ENCODE measurements around the gene RPS6KA1. TPM values are rescaled to one million over a fixed set of nuclear protein-coding genes. Genes with fewer than 3 reads are reported as not detected.
"Not testable (repeated sequence)": the region's sequence is repeated elsewhere in the genome, so short reads cannot be mapped to it uniquely, and the experiment has no call there.

Gene RPS6KA1
- total RNA-seq, 1 experiment from 2014 or later: 26.9 TPM

GRCh38 chr1:26585471-26585870 is 55.9 kb downstream of the RPS6KA1 start:
- intact Hi-C loops (cut with micrococcal nuclease; ENCODE audit: unreplicated experiment): no loop called here
- H3K27ac Mint-ChIP-seq (ENCODE audit: unreplicated experiment): no peak overlapping the region
- CTCF ChIA-PET: interaction anchor here (0.6 kb wide), 1 partner anchor 115 kb away, joined by 3 read pairs; no protein-coding TSS in a partner anchor

DNA sequence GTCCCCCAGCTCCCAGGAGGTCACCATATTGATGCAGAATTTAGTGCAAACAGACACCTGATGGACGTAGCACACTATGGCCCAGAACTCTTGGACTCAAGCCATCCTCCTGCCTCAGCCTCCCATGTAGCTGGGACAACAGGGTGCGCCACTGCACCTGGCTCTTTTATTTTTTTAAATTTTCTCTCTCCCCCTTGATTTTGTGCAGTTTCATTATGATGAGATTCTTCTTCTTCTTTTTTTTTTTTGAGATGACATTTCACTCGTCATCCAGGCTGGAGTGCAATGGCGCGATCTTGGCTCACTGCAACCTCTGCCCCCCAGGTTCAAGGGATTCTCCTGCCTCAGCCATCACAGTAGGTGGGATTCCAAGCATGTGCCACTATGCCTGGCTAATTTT is 63.8 kb downstream of the RPS6KA1 start:
- Histone ChIP-seq H3K4me3 (ENCODE audit: low read depth, low read length) (no peak overlapping the region), H3K36me3 (ENCODE audit: control insufficient read depth, insufficient read depth, low read length) (no peaks in the 10 kb centered on the region), H3K4me1 (no peaks in the 10 kb centered on the region), H3K9me3 (no peaks in the 10 kb centered on the region), H3K27me3 (replicated peaks; ENCODE audit: control insufficient read depth, insufficient read depth, low read length) (no peaks in the 10 kb centered on the region)
- intact Hi-C loops (cut with micrococcal nuclease; ENCODE audit: unreplicated experiment): no loop called here
- no TSS peak for BruUV-seq (replicated peaks)
- no peaks in the 10 kb centered on the region for H3K27me3 Mint-ChIP-seq (ENCODE audit: insufficient read depth, unreplicated experiment)
- H3K4me1 Mint-ChIP-seq (ENCODE audit: low read depth, unreplicated experiment): no peaks in the 10 kb centered on the region
- H3K9me3 Mint-ChIP-seq (ENCODE audit: unreplicated experiment): no peaks in the 10 kb centered on the region
- no peak overlapping the region for H3K27ac Mint-ChIP-seq (ENCODE audit: unreplicated experiment)
- no peak for DNase-seq
- no peak overlapping the region for H3K4me3 Mint-ChIP-seq (ENCODE audit: unreplicated experiment)
- ChIA-PET CTCF (no interaction called here), POLR2A (no interaction called here)
- TF ChIP-seq, protein P1, sequence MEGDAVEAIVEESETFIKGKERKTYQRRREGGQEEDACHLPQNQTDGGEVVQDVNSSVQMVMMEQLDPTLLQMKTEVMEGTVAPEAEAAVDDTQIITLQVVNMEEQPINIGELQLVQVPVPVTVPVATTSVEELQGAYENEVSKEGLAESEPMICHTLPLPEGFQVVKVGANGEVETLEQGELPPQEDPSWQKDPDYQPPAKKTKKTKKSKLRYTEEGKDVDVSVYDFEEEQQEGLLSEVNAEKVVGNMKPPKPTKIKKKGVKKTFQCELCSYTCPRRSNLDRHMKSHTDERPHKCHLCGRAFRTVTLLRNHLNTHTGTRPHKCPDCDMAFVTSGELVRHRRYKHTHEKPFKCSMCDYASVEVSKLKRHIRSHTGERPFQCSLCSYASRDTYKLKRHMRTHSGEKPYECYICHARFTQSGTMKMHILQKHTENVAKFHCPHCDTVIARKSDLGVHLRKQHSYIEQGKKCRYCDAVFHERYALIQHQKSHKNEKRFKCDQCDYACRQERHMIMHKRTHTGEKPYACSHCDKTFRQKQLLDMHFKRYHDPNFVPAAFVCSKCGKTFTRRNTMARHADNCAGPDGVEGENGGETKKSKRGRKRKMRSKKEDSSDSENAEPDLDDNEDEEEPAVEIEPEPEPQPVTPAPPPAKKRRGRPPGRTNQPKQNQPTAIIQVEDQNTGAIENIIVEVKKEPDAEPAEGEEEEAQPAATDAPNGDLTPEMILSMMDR (IDR thresholded peaks at IDR 0.05; ENCODE audit: insufficient read depth in 1 of 2, low read depth in 1 of 2, low read length in 1 of 2, severe bottlenecking in 1 of 2, unreplicated experiment in 1 of 2): no peak
- no peaks in the 10 kb centered on the region for H3K36me3 Mint-ChIP-seq (ENCODE audit: insufficient read depth, unreplicated experiment)

More at GRCh38 chr1:26585471-26585870, 55.9 kb downstream of the RPS6KA1 start:
- TF ChIP-seq, protein P1 (IDR thresholded peaks at IDR 0.05; ENCODE audit: insufficient read depth in 1 of 2, low read depth in 1 of 2, low read length in 1 of 2, severe bottlenecking in 1 of 2, unreplicated experiment in 1 of 2): no peak
- Mint-ChIP-seq H3K36me3 (ENCODE audit: insufficient read depth, unreplicated experiment) (no peaks in the 10 kb centered on the region), H3K27me3 (ENCODE audit: insufficient read depth, unreplicated experiment) (no peaks in the 10 kb centered on the region), H3K9me3 (ENCODE audit: unreplicated experiment) (no peaks in the 10 kb centered on the region), H3K4me3 (ENCODE audit: unreplicated experiment) (no peak overlapping the region), H3K4me1 (ENCODE audit: low read depth, unreplicated experiment) (no peaks in the 10 kb centered on the region)
- DNase-seq: no peak
- no peak overlapping the region for H3K4me3 ChIP-seq (ENCODE audit: low read depth, low read length)
- no TSS peak for BruUV-seq (replicated peaks)
- no peaks in the 10 kb centered on the region for H3K9me3 ChIP-seq
- H3K27me3 ChIP-seq (replicated peaks; ENCODE audit: control insufficient read depth, insufficient read depth, low read length): no peaks in the 10 kb centered on the region
- H3K36me3 ChIP-seq (ENCODE audit: control insufficient read depth, insufficient read depth, low read length): no peaks in the 10 kb centered on the region
- POLR2A ChIA-PET: no interaction called here
- no peaks in the 10 kb centered on the region for H3K4me1 ChIP-seq

- H3K27ac Mint-ChIP-seq (ENCODE audit: unreplicated experiment); H3K4me3 Mint-ChIP-seq (ENCODE audit: unreplicated experiment); H3K36me3 ChIP-seq (ENCODE audit: control insufficient read depth, insufficient read depth, low read length); H3K27me3 ChIP-seq (replicated peaks; ENCODE audit: control insufficient read depth, insufficient read depth, low read length); DNase-seq; H3K36me3 Mint-ChIP-seq (ENCODE audit: insufficient read depth, unreplicated experiment); H3K9me3 Mint-ChIP-seq (ENCODE audit: unreplicated experiment); POLR2A ChIA-PET; H3K9me3 ChIP-seq; BruUV-seq (replicated peaks); H3K27me3 Mint-ChIP-seq (ENCODE audit: insufficient read depth, unreplicated experiment); H3K4me1 ChIP-seq; H3K4me3 ChIP-seq (ENCODE audit: low read depth, low read length); H3K4me1 Mint-ChIP-seq (ENCODE audit: low read depth, unreplicated experiment); intact Hi-C loops (cut with micrococcal nuclease; ENCODE audit: unreplicated experiment): not testable (repeated sequence)
- CTCF ChIA-PET: interaction anchor here (0.7 kb wide), 1 partner anchor 83 kb away, joined by 3 read pairs; no protein-coding TSS in a partner anchor
Measured at GRCh38 chr1:26594593-26594992, 65.0 kb downstream of the RPS6KA1 start.

DNA sequence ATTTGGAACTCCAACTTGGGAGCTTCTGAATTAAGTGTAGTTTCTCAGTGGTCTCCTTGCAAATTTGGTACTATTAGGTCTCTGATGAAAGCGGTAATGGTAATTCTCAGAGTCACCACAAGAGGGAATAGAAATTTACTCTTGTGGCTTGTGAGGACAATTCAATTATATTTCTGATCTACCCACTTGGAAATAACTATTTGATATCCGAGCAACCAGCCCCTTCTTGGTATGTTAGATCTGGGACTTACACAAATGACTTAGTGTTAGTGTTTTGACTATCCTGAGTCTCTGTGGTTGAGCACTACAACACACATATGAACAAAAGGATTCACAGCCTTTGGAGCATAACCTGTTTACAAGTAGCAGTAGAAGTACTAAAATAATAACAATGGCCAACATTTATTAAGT is 68.1 kb downstream of the RPS6KA1 start:
- no peak overlapping the region for H3K4me3 Mint-ChIP-seq (ENCODE audit: unreplicated experiment)
- Histone ChIP-seq H3K27me3 (replicated peaks; ENCODE audit: control insufficient read depth, insufficient read depth, low read length) (no peaks in the 10 kb centered on the region), H3K4me3 (ENCODE audit: low read depth, low read length) (no peak overlapping the region), H3K4me1 (no peaks in the 10 kb centered on the region), H3K36me3 (ENCODE audit: control insufficient read depth, insufficient read depth, low read length) (no peaks in the 10 kb centered on the region), H3K9me3 (no peaks in the 10 kb centered on the region)
- H3K36me3 Mint-ChIP-seq (ENCODE audit: insufficient read depth, unreplicated experiment): no peaks in the 10 kb centered on the region
- ChIA-PET POLR2A (no interaction called here), CTCF (interaction anchor here (0.6 to 1.6 kb wide), 2 partner anchors 68 to 80 kb away, joined by 3 read pairs; no protein-coding TSS in a partner anchor)
- H3K9me3 Mint-ChIP-seq (ENCODE audit: unreplicated experiment): no peaks in the 10 kb centered on the region
- intact Hi-C loops (cut with micrococcal nuclease; ENCODE audit: unreplicated experiment): no loop called here
- no peaks in the 10 kb centered on the region for H3K27me3 Mint-ChIP-seq (ENCODE audit: insufficient read depth, unreplicated experiment)
- BruUV-seq (replicated peaks): no TSS peak
- TF ChIP-seq, protein P1 (IDR thresholded peaks at IDR 0.05; ENCODE audit: insufficient read depth in 1 of 2, low read depth in 1 of 2, low read length in 1 of 2, severe bottlenecking in 1 of 2, unreplicated experiment in 1 of 2): peak; percentile 40 to 55
- H3K4me1 Mint-ChIP-seq (ENCODE audit: low read depth, unreplicated experiment): no peaks in the 10 kb centered on the region
- peak in 1 of 2 experiments; percentile 36 for DNase-seq
- no peak overlapping the region for H3K27ac Mint-ChIP-seq (ENCODE audit: unreplicated experiment)
